ENCODE data around the gene JADE3. TPM values are rescaled to one million over a fixed set of nuclear protein-coding genes. Genes with fewer than 3 reads are reported as not detected.

JADE3 gene
- total RNA-seq, 1 donor from 2014 or later, result 6.3 TPM

- no peaks in the 10 kb centered on the region for H3K36me3 ChIP-seq
- TF ChIP-seq CTCF (IDR thresholded peaks at IDR 0.05; ENCODE audit: borderline replicate concordance), result no peak
- H3K27me3 ChIP-seq (ENCODE audit: low read depth), result no peaks in the 10 kb centered on the region
- no peaks in the 10 kb centered on the region for H3K4me1 ChIP-seq
- DNase-seq, result no peak
- intact Hi-C loops (cut with micrococcal nuclease), result no loop called here
- H3K4me3 ChIP-seq, result no peak overlapping the region
- H3K9me3 ChIP-seq (replicated peaks), result no peaks in the 10 kb centered on the region
- H3K27ac ChIP-seq (replicated peaks), result no peak overlapping the region
These were observed 38.5 kb upstream of the JADE3 start for GRCh38 chrX:46873746-46874145.

DNA sequence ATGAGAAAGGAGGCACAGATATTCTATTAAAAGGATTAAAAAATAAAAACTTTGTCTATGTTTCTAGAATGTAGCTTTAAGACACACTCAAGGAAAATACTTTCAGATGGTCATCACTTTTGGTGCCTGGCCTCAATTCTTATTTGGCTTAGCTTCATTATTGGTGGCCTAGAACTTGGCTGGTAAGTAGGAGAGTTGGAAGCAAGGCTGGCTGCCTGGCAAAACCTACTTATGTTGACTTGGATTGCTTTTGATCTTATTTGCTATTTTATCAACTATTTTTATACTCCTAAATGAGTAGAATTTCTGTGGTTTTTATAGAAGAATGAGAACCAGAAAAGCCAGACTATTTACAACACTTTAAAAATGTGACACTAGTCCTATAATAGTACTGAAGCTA, 35.3 kb upstream of the JADE3 start:
- Histone ChIP-seq H3K27ac (replicated peaks) (no peak overlapping the region), H3K4me1 (no peaks in the 10 kb centered on the region), H3K4me3 (no peak overlapping the region), H3K27me3 (ENCODE audit: low read depth) (no peaks in the 10 kb centered on the region), H3K36me3 (no peaks in the 10 kb centered on the region), H3K9me3 (replicated peaks) (no peaks in the 10 kb centered on the region)
- TF ChIP-seq CTCF (IDR thresholded peaks at IDR 0.05; ENCODE audit: borderline replicate concordance), result no peak
- DNase-seq, result no peak
- intact Hi-C loops (cut with micrococcal nuclease), result no loop called here

DNA sequence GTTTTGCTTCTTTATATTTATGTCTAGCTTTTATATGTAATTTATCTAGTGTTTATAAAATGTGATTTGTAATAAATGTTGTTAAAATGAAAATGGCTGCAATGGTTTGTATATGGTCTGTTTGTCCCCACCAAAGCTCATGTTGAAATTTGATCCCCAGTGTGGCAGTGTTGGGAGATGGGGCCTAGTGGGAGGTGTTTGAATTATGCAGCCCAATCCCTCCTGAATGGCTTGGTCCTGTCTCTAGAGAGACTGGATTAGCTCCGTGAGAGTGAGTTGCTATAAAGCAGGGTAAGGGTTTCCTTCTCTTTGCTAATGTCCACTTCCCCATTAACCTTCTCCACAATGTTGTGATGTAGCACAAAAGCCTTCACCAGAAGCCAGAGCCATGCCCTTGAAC, 30.0 kb upstream of the JADE3 start:
- no peak overlapping the region for H3K4me3 ChIP-seq
- H3K9me3 ChIP-seq (replicated peaks), result no peaks in the 10 kb centered on the region
- H3K4me1 ChIP-seq, result no peaks in the 10 kb centered on the region
- no peak overlapping the region for H3K27ac ChIP-seq (replicated peaks)
- intact Hi-C loops (cut with micrococcal nuclease), result no loop called here
- no peak for DNase-seq
- TF ChIP-seq CTCF (IDR thresholded peaks at IDR 0.05; ENCODE audit: borderline replicate concordance), result no peak
- H3K36me3 ChIP-seq, result no peaks in the 10 kb centered on the region
- no peaks in the 10 kb centered on the region for H3K27me3 ChIP-seq (ENCODE audit: low read depth)

DNA sequence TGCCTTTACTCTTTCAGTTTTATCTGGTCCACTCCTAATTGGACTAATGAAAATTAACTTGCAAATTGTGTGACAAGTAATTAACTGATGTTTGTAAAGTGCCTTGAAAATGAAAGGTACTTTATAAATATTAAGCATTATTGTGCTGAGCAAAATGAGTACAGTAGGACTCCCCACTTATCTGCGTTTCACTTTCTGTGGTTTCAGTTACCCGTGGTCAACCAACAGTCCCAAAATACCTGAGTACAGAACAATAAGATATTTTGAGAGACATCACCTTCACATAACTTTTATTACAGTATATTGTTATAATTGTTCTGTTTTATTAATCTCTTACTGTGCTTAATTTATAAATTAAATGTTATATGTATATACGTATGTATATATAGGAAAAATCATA, 27.4 kb upstream of the JADE3 start:
- TF ChIP-seq CTCF (IDR thresholded peaks at IDR 0.05; ENCODE audit: borderline replicate concordance), result no peak
- Histone ChIP-seq H3K27ac (replicated peaks) (no peak overlapping the region), H3K4me3 (no peak overlapping the region), H3K4me1 (no peaks in the 10 kb centered on the region), H3K36me3 (peaks cover 6% of the 10 kb centered on the region), H3K27me3 (ENCODE audit: low read depth) (no peaks in the 10 kb centered on the region), H3K9me3 (replicated peaks) (no peaks in the 10 kb centered on the region)
- no peak for DNase-seq
- intact Hi-C loops (cut with micrococcal nuclease), result no loop called here

GRCh38 chrX:46898207-46898606, 14.0 kb upstream of the JADE3 start:
- intact Hi-C loops (cut with micrococcal nuclease), result no loop called here
- no peaks in the 10 kb centered on the region for H3K27me3 ChIP-seq (ENCODE audit: low read depth)
- no peaks in the 10 kb centered on the region for H3K4me1 ChIP-seq
- no peaks in the 10 kb centered on the region for H3K36me3 ChIP-seq
- no peak for TF ChIP-seq CTCF (IDR thresholded peaks at IDR 0.05; ENCODE audit: borderline replicate concordance)
- H3K4me3 ChIP-seq, result no peak overlapping the region
- DNase-seq, result no peak
- no peak overlapping the region for H3K27ac ChIP-seq (replicated peaks)
- H3K9me3 ChIP-seq (replicated peaks), result no peaks in the 10 kb centered on the region

Measured in left ventricle myocardium inferior (tissue), 1 donor.